Effector memory CD8-positive, alpha-beta T cell (primary cell): Measurements from ENCODE around the gene AP2S1.
"Not testable (repeated sequence)": the region's sequence is repeated elsewhere in the genome, so short reads cannot be mapped to it uniquely, and the experiment has no call there.

Source experiments
- ATAC-seq: fragments of 150-1000 bp; cut with Tn5 transposase; replicated peaks from 2 replicates; pipeline ENCODE4 v1.10.0; 2021; ENCODE audit warnings: mild to moderate bottlenecking, moderate library complexity
- DNase-seq, 3 experiments: peaks; one replicate each; pipeline ENCODE4 v3.0.0; 2021
- H3K27ac Mint-ChIP-seq, 2 donors: one replicate each; pipeline ENCODE4 v1.8.0; 2022; ENCODE audit warnings: mild to moderate bottlenecking in 2 of 2, mixed read lengths in 2 of 2, moderate library complexity in 2 of 2
- H3K27me3 Mint-ChIP-seq, 2 donors: one replicate each; pipeline ENCODE4 v1.8.0; 2022; ENCODE audit warnings: mixed read lengths in 2 of 2
- H3K36me3 Mint-ChIP-seq: one replicate; pipeline ENCODE4 v1.8.0; 2022; ENCODE audit warnings: mild to moderate bottlenecking, moderate library complexity, mixed read lengths; ENCODE audit not compliant: insufficient read depth
- H3K4me1 Mint-ChIP-seq, 2 donors: one replicate each; pipeline ENCODE4 v1.8.0; 2022; ENCODE audit warnings: low read depth in 2 of 2, mixed read lengths in 2 of 2
- H3K4me3 Mint-ChIP-seq, 2 donors: one replicate each; pipeline ENCODE4 v1.8.0; 2022; ENCODE audit warnings: mild to moderate bottlenecking in 2 of 2, mixed read lengths in 2 of 2, moderate library complexity in 2 of 2
- H3K9me3 Mint-ChIP-seq, 2 donors: one replicate each; pipeline ENCODE4 v1.8.0; 2022; ENCODE audit warnings: mixed read lengths in 2 of 2
- total RNA-seq, 9 experiments: gene quantifications; one replicate each; lab custom pipeline; 2026; lab: John Stamatoyannopoulos, UW

The AP2S1 gene
- total RNA-seq: 12.8 to 43.2 (median 22.3) reads per million in 9 experiments

DNA sequence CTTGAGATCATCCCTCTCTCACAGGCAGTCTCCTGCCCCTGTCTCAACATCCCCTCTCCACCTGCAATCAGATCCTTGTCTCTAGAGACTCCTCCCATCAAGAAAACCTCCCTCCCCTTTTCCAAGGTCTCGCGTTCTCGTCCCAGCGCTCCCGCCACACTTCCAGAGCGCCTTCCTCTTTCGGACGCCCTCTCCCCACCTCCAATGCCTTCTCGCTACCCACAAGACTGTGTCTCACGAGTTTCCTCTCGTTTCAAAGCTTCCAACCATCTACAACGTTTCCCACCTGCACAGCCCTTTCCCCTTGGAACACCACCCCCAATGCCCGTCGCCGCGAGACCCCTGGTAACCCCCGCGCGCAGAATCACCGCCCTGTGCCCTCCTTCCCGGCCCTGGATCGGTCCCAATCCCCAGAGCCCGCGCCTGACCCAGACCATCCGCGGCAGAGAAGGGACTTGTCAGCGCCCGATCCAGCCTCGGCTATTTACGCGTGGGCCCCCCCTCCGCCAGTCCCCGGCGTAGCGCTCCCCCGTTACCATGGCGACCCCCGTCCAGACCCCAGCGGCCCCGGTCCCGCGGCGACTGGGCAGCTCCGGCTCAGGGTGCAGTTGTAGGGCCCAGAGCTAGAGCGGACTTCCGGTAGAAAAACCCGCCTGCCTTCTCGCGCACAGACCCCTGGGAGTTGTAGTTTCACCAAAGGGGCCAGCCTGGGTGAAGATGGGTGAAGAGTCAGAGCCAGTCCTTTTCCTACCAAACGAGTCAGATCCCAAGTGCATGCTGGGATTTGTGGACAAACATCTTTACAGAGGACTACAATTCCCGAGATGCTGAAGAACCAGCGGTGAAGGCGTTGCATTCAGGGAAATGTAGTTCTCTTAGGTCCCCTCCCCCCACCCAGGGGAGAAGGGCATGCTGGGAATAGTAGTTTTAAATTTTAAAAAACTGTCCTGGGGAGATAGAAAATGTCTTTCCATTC is at the start of gene AP2S1:
Gene AP2S1 (minus strand): TSS at position 619 of the 976 bp plus-strand sequence. CDS start 80 bp downstream, at position 539.
- H3K27me3 Mint-ChIP-seq: no peaks in the 10 kb centered on the region

DNA sequence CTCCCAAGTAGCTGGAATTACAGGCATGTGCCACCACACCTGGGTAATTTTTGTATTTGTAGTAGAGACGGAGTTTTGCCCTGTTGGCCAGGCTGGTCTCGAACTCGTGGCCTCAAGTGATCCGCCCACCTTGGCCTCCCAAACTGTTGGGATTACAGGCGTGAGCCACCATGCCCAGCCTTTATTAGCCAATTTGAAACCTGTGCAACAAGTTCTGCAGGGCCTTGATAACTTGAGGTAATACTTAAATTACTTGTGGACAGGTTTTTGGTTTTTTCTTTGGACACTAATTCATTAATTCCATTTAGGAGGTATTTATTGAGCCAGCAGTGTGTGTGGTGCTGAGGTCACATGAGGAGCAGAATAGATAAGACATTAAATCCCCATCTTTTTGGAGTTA is 49.7 kb upstream of the AP2S1 start:
- Mint-ChIP-seq H3K27ac (peak overlapping the region in 1 of 2 donors; percentile 19), H3K9me3 (no peaks in the 10 kb centered on the region), H3K36me3 (no peaks in the 10 kb centered on the region), H3K4me3 (no peak overlapping the region), H3K27me3 (no peaks in the 10 kb centered on the region), H3K4me1 (peaks cover 54 to 62% of the 10 kb centered on the region in 2 donors)
- ATAC-seq: no peak
- no peak for DNase-seq

More for the DNA sequence above, at the start of gene AP2S1:
- ATAC-seq: peak; percentile 94
- Mint-ChIP-seq H3K4me1 (peaks cover 20 to 24% of the 10 kb centered on the region in 2 donors), H3K27ac (peak within 1 kb of the TSS; percentile 87 to 94), H3K36me3 (peaks cover 28% of the 10 kb centered on the region), H3K9me3 (no peaks in the 10 kb centered on the region), H3K4me3 (peak within 1 kb of the TSS; percentile 89 to 91)
- peak; percentile 91 to 94 (median 93) for DNase-seq

DNA sequence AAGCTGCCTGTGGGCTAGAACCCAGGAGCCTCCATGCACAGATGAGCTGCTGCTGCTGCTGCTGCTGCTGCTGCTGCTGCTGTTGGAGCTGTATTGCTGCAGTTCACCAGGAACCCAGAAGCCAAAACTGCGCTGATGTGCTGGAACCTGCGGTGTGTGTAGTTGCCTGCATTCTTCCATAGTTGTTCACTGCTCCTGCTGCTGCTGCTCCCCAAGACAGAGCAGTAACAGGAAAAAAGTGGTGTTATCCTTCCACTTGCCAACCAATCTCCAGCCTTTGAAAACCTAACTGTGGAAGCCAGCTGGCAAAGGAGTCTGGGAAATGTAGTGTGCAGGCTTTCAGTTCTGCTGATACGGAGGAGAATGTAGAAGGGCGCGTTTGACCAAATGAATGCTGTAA is 48.1 kb upstream of the AP2S1 start:
- H3K36me3 Mint-ChIP-seq: peaks cover 4% of the 10 kb centered on the region
- peaks cover 47 to 69% of the 10 kb centered on the region in 2 donors for H3K4me1 Mint-ChIP-seq
- DNase-seq (no peak), ATAC-seq (no peak)
- no peaks in the 10 kb centered on the region for H3K27me3 Mint-ChIP-seq
- H3K4me3 Mint-ChIP-seq: no peak overlapping the region
- peak overlapping the region; percentile 8 to 10 for H3K27ac Mint-ChIP-seq
- H3K9me3 Mint-ChIP-seq: no peaks in the 10 kb centered on the region

DNA sequence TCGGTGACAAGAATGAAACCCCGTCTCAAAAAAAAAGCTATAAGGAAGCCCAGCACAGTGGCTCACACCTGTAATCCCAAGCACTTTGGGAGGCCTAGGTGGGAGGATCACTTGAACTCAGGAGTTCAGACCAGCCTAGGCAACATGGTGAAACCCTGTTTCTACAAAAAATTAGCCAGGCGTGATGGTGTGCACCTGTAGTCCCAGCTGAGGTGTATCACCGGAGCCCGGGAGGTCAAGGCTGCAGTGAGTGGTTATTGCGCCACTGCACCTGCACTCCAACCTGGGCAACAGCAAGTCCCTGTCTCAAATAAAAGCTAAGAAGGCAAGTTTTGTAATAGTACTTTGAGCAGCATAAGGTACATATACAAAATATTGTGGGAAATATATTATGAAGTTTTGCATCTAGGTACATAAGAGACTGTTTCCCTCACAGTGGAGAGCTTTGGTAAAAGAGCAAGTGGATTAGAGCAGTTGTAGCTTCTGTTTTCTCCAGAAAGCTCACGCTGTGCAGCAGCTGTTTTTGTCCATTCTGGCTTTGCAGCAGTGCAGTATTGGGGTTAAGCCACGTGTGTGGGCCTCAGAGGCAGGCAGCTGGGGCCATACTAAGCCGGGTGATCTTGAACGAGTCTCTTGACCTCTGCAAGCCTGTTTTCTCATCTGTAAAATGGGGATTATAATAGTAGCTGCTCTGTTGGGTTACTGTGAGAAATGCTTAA is 45.6 kb upstream of the AP2S1 start:
- no peak for ATAC-seq
- Mint-ChIP-seq H3K9me3 (no peaks in the 10 kb centered on the region), H3K4me3 (peak overlapping the region in 1 of 2 donors; percentile 31), H3K4me1 (peaks cover 27 to 65% of the 10 kb centered on the region in 2 donors), H3K27ac (peak overlapping the region; percentile 23 to 65), H3K36me3 (peaks cover 4% of the 10 kb centered on the region), H3K27me3 (no peaks in the 10 kb centered on the region)
- DNase-seq: no peak

DNA sequence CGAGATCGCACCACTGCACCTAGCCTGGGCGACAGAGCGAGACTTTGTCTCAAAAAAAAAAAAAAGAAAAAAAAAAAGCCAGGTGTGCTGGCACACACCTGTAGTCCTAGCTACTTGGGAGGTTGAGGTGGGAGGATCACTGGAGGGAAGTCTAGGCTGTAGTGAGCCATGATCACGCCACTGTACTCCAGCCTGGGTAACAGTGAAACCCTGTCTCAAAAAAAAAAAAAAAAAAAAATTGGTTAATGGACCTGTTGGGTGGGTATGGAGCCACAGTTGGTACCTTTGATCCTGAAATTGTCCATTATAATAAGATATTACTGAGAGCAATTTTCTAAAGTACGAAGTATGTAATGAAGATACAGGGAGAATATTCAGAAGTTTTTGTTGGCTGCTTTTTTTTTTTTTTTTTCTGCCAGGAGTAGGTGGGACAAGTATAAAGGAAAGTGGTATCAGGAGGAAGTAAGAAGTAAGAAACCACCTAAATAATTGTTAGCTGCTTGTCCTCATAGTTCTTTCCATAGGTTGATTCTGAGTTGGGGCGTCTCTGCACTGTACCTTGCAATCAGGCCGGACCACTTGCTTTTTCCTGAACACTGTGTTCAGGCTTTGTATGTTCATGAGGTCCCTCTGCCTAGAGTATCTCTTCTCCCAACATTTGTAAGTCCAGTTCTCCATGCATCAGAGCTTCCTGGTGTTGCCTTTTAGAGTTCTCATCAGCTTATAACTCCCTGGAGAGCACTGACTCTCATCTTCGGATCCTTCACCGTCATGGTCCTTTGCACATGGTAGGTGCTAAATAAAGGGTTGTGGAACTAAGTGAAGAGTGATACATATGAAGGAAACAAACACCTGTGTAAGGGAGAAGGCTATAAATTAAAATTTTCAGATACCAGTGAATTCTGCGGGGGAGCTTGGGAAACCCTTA is 41.9 kb upstream of the AP2S1 start:
- no peaks in the 10 kb centered on the region for H3K27me3 Mint-ChIP-seq
- ATAC-seq (no peak), DNase-seq (no peak)
- peaks cover 4% of the 10 kb centered on the region for H3K36me3 Mint-ChIP-seq
- H3K4me1 Mint-ChIP-seq: peaks cover 28 to 63% of the 10 kb centered on the region in 2 donors
- H3K4me3 Mint-ChIP-seq: no peak overlapping the region
- H3K27ac Mint-ChIP-seq: peak overlapping the region in 1 of 2 donors; percentile 68
- no peaks in the 10 kb centered on the region for H3K9me3 Mint-ChIP-seq

DNA sequence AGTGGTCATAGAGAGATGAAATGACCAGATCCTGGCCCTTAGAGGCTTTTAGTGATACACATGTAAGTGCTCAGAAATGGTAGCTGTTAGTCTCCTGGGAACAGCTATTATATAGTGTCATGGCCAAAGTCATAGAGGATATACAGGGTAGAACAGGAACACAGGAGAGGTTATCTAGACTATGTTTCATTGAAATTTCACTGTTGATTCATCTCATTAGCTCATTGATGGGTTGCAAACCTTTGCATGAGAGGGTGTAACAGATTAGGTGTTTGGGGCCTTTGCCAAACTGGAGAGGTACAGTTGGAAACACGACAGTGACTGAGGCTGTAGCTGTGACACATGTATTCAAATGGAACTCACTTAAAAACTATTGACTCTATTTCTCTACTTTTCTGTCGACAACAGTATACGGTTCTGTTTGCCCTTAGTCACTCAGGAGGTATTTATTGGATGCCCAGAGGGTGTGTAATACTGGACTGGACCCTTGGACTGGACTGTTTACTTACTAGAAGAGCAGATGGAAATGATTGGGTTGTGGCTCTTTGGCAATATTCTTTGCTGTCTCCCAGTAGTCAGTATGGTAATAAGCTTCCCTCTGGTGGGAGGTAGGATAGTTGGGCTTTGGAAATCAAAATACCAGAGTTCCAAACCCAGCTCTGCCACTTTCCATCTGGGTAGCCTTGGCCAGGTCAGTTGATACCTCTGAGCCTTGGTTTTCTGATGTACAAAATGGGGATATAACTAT is 40.0 kb upstream of the AP2S1 start:
- ATAC-seq (no peak), DNase-seq (no peak)
- Mint-ChIP-seq H3K27ac (peak overlapping the region in 1 of 2 donors; percentile 1), H3K27me3 (no peaks in the 10 kb centered on the region), H3K36me3 (peaks cover 4% of the 10 kb centered on the region), H3K9me3 (no peaks in the 10 kb centered on the region), H3K4me3 (no peak overlapping the region), H3K4me1 (peaks cover 24 to 64% of the 10 kb centered on the region in 2 donors)

DNA sequence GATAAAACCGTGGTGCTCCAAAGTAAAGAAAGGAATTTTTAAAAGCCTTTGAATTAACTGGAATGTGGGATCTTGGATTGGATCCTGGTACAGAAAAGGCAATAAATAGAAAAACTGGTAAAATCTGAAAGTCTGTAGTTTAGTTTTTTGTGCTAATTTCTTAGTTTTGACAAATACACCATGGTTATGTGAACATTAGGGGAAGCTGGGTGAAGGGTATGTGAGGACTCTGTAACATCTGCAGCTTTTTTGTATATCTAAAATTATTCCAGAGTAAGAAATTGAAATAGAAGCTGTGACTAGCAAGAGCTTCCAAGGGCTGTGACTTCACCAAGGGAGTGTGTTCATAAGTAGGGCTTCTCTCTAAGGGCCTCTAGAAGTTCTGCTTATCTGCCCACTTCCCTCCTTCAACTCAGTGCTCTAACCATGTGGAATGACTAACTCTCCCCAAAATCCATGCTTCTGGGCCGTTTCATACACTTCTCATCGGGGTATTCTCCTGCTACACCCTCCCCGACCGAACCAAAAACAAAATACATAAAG is 36.7 kb upstream of the AP2S1 start:
- Mint-ChIP-seq H3K9me3 (no peaks in the 10 kb centered on the region), H3K27ac (peak overlapping the region in 1 of 2 donors; percentile 29), H3K36me3 (no peaks in the 10 kb centered on the region), H3K4me3 (no peak overlapping the region), H3K4me1 (peaks cover 35 to 54% of the 10 kb centered on the region in 2 donors), H3K27me3 (no peaks in the 10 kb centered on the region)
- ATAC-seq: no peak
- DNase-seq: no peak

DNA sequence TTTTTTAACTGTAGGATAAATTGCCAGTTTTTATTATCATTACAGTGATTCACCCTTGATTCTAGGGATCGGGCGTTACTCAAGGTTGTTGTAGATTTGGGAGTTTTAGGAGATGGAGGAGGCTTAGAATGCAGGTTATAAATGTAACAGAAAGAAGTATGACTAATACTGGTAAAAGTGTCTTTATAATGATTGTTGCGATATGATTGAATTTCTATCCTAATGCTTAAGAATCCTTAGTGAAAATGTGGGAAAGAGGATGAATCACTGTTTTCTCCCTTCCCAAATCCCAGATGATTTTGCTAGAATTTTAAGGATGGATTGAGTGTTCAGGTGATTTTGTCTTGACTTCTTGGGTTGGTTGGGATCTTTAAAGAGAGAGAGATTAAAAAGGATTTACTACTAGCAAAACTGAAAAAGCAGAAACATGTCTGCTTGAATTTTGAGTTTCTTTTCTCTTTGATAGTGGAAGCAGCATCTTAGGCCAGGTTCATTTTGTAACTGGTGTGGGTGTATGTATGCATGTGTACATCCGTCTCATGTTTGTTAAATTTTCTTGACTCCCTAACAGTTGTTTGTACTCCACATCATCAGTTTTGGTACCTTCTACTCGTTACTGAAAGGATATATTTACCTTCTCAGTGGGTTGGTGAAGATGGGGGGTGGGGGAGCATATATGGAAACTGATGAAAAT is 36.0 kb upstream of the AP2S1 start:
- Mint-ChIP-seq H3K36me3 (no peaks in the 10 kb centered on the region), H3K27ac (peak overlapping the region in 1 of 2 donors; percentile 29), H3K4me1 (peaks cover 35 to 58% of the 10 kb centered on the region in 2 donors), H3K9me3 (no peaks in the 10 kb centered on the region), H3K4me3 (no peak overlapping the region), H3K27me3 (no peaks in the 10 kb centered on the region)
- ATAC-seq: no peak
- DNase-seq: no peak

DNA sequence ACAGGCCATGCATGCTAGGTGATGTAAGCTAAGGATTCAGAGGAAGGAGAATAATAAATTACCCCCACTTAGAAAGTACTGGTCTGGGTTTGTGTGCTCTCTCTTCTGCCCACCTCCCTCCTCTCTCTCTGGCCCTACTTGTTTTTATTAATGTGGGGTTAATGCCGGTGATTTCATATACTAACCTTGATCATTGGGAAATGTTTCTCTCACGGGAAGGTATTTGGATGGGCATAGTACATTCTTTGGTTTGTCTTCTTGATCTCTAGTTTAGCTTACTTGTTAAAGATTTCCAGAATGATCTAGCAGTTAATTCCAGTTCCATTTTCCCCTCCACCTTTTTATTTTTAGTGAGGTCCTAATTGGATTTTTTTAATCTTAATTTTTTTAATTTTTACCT is 34.8 kb upstream of the AP2S1 start:
- no peaks in the 10 kb centered on the region for H3K36me3 Mint-ChIP-seq
- DNase-seq (no peak), ATAC-seq (no peak)
- H3K27me3 Mint-ChIP-seq: no peaks in the 10 kb centered on the region
- no peaks in the 10 kb centered on the region for H3K9me3 Mint-ChIP-seq
- H3K4me1 Mint-ChIP-seq: peaks cover 29 to 47% of the 10 kb centered on the region in 2 donors
- peak overlapping the region in 1 of 2 donors; percentile 29 for H3K27ac Mint-ChIP-seq
- H3K4me3 Mint-ChIP-seq: no peak overlapping the region

DNA sequence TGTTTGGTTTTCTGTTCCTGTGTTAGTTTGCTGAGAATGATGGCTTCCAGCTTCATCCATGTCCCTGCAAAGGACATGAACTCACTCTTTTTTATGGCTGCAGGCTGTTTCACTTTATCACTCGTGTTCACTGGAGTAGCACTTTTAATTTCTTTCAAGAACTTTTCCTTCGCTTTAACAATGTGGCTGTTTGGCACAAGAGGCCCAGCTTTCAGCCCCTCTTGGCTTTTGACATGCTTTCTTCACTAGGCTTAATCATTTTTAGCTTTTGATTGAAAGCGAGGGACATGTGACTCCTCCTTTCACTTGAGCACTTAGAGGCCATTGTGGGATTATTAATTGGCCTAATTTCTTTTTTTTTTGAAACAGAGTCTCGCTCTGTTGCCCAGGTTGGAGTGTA is 32.1 kb upstream of the AP2S1 start:
- H3K4me3 Mint-ChIP-seq, ATAC-seq, H3K36me3 Mint-ChIP-seq, H3K27me3 Mint-ChIP-seq, DNase-seq, H3K9me3 Mint-ChIP-seq: not testable (repeated sequence)
- H3K4me1 Mint-ChIP-seq: peaks cover 25 to 42% of the 10 kb centered on the region in 2 donors
- peak overlapping the region in 1 of 2 donors; percentile 54 for H3K27ac Mint-ChIP-seq

DNA sequence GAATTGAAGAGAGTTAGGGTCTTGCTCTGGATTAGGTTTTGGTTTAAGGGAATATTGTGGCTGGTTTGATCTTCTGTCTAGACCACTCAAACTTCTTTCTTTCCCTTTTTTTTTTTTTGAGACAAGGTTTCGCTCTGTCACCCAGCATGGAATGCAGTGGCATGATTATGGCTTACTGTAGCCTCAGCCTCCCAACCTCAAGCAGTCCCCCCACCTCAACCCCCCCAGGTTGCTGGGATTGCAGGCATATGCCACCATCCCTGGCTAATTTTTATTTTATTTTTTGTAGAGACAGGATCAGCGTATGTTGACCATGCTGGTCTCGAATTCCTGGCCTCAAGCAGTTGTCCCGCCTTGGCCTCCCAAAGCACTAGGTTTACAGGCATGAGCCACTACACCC is 31.4 kb upstream of the AP2S1 start:
- Mint-ChIP-seq H3K36me3 (peaks cover 3% of the 10 kb centered on the region), H3K4me1 (peaks cover 20 to 35% of the 10 kb centered on the region in 2 donors), H3K27me3 (no peaks in the 10 kb centered on the region), H3K9me3 (no peaks in the 10 kb centered on the region), H3K4me3 (no peak overlapping the region), H3K27ac (peak overlapping the region; percentile 54 to 80)
- ATAC-seq (no peak), DNase-seq (no peak)
